Uterus (tissue), 2 donors: Measurements from ENCODE around the gene MALT1.
"Not testable (repeated sequence)": the region's sequence is repeated elsewhere in the genome, so short reads cannot be mapped to it uniquely, and the experiment has no call there.

Experiments
- CTCF ChIP-seq, 4 experiments: fragments of 200-600 bp in 2 of 4; fragments of 450-650 bp in 2 of 4; sonication (generic) in 2 of 4; IDR thresholded peaks; one replicate each; pipeline ENCODE4 v1.5.1; 2016 to 2019; ENCODE audit warnings: antibody characterized with exemption in 4 of 4, mild to moderate bottlenecking in 2 of 4, moderate library complexity in 1 of 4
- POLR2A ChIP-seq, 2 donors: fragments of 450-650 bp; IDR thresholded peaks; one replicate each; pipeline ENCODE4 v1.6.1; 2016; ENCODE audit warnings: antibody characterized with exemption in 2 of 2, mild to moderate bottlenecking in 1 of 2, moderate library complexity in 1 of 2

GRCh38 chr18:58757351-58757750 is 86.1 kb downstream of the MALT1 start:
- TF ChIP-seq CTCF, POLR2A (IDR thresholded peaks at IDR 0.05): not testable (repeated sequence)
